Pancreas (tissue), 10 donors: ENCODE measurements around the gene APOBEC3A. TPM values are rescaled to one million over a fixed set of nuclear protein-coding genes. Genes with fewer than 3 reads are reported as not detected.
"Not testable (repeated sequence)": the region's sequence is repeated elsewhere in the genome, so short reads cannot be mapped to it uniquely, and the experiment has no call there.

ENCODE experiments used
- ATAC-seq, 4 donors: fragments of 200-7000 bp; cut with Tn5 transposase; one replicate each; pipeline versions ENCODE4 v1.8.0 to v1.9.1; 2020; ENCODE audit warnings: mild to moderate bottlenecking in 4 of 4, moderate library complexity in 4 of 4
- DNase-seq, 6 donors: peaks; one replicate each; pipeline ENCODE4 v3.0.0-alpha.2; 2020
- FAIRE-seq: peaks from 2 replicates; lab custom pipeline; 2012; peaks lifted over from hg19 to GRCh38; lab: Jason Lieb, UNC
- H3K27ac ChIP-seq, 4 donors: fragments of 200-600 bp; sonication (generic); 1 replicate in 3 of 4; 2 replicates in 1 of 4; pipeline versions ENCODE4 v1.5.0 to v1.8.0; 2020
- H3K27me3 ChIP-seq, 4 donors: fragments of 200-600 bp; one replicate each; pipeline ENCODE4 v1.8.0; 2021
- H3K36me3 ChIP-seq, 3 donors: fragments of 200-600 bp; sonication (generic) in 1 of 3; one replicate each; pipeline versions ENCODE4 v1.5.0 to v1.8.0; 2020 to 2021
- H3K4me1 ChIP-seq, 3 donors: fragments of 200-600 bp; one replicate each; pipeline ENCODE4 v1.8.0; 2021
- H3K4me3 ChIP-seq, 4 donors: fragments of 200-600 bp; sonication (generic) in 2 of 4; one replicate each; pipeline versions ENCODE4 v1.5.0 to v1.8.0; 2020 to 2021
- H3K9me3 ChIP-seq, 4 donors: fragments of 200-600 bp; one replicate each; pipeline ENCODE4 v1.8.0; 2021
- WGBS, 2 donors: extraction: QIAGEN DNeasy Blood & Tissue Kit; methylation state at CpG; one replicate each; pipeline ENCODE4 v1.1.7; 2013; 5-methylcytosine and 5-hydroxymethylcytosine counted together
- intact Hi-C, 3 donors: fragments of 100-400 bp; cut with DNase I; formaldehyde crosslinking; loops; one replicate each; pipeline versions ENCODE4 v1.11.1 to v1.14.2; 2022
- polyA plus RNA-seq, 2 donors: library from polyadenylated mRNA; stranded (reverse); fragments of 200-250 nt; gene quantifications; one replicate each; pipeline ENCODE4 v1.2.3, GENCODE V29; 2013
- total RNA-seq, 6 donors: library from RNA; stranded (reverse); fragmentation: NEBNext Ultra II Directional in 4 of 6; extraction: Animal tissue kit (Norgen Biotek cat#: 25700) in 4 of 6; gene quantifications; one replicate each; pipeline versions ENCODE4 v1.2.1 to v1.2.4, GENCODE V29; 2021 to 2023
- TF ChIP-seq, protein P1 (sequence below), 4 donors: fragments of 200-600 bp; sonication (generic) in 3 of 4; IDR thresholded peaks; one replicate each; pipeline versions ENCODE4 v1.5.0 to v1.8.0; 2021; ENCODE audit warnings: antibody characterized with exemption in 4 of 4
- donor health status: healthy with polysubstance abuse.
- donor health status: DM: no; HTN: no; CAD: no; lungs with moderate emphysema.
- donor health status: DM: no; HTN: no; CAD: no.
- donor health status: control.
- donor health status: control.
- donor health status: Bipolar disorder and iron deficiency.
- donor health status: DM: yes; HTN: yes; CAD: no.
- donor health status: DM: no; HTN: no; CAD: no.
- donor health status: DM: no; HTN: no; CAD: no.
- donor health status: DM: yes; HTN: yes; CAD: no.

APOBEC3A gene
- total and polyA plus RNA-seq, 8 donors: 0.07 to 1.1 (median 0.46) TPM; not detected in 2

DNA sequence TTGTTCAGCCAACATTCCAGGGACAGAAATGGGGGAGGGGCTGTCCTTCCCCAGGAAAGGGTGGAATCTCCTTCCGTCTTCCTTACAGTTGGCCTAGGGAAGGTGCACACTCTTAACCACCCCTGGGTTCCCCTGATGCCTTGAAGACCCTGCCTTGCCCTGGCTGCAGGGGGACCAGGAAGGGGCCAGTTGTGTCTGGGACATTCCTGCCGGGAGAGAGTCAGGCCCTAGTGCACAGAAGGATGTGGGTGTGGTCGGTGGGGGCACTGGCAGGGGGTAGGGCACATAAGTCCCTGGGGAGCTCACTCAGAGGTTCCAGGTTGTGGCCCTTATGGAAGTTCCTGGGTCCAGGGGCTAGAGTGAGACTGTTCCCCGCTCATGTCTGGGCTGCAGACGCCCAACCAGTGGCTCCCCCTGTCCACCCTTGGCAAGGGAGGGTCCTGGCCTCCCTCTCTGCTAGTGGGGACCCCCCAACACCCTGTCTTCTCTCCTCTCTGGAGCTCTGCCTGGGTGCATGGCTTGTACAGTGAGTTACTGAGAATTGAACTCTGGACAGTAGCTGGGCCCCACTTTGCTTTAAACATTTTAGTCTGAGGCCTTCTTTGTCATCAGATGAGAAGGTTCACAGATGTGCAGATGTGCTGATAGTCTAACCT is 2.0 kb upstream of the APOBEC3A start:
- Histone ChIP-seq H3K9me3 (no peaks in the 10 kb centered on the region), H3K4me3 (no peak overlapping the region), H3K4me1 (peaks cover 6 to 9% (median 7%) of the 10 kb centered on the region in 3 donors), H3K27me3 (no peaks in the 10 kb centered on the region), H3K27ac (no peak overlapping the region), H3K36me3 (no peaks in the 10 kb centered on the region)
- 56% methylated on average over 5 of the region's 5 CpGs for WGBS, 2 donors
- ATAC-seq (peak in 1 of 4 donors; percentile 17), FAIRE-seq (no peak), DNase-seq (no peak)
- intact Hi-C loops: no loop called here
- TF ChIP-seq, protein P1, sequence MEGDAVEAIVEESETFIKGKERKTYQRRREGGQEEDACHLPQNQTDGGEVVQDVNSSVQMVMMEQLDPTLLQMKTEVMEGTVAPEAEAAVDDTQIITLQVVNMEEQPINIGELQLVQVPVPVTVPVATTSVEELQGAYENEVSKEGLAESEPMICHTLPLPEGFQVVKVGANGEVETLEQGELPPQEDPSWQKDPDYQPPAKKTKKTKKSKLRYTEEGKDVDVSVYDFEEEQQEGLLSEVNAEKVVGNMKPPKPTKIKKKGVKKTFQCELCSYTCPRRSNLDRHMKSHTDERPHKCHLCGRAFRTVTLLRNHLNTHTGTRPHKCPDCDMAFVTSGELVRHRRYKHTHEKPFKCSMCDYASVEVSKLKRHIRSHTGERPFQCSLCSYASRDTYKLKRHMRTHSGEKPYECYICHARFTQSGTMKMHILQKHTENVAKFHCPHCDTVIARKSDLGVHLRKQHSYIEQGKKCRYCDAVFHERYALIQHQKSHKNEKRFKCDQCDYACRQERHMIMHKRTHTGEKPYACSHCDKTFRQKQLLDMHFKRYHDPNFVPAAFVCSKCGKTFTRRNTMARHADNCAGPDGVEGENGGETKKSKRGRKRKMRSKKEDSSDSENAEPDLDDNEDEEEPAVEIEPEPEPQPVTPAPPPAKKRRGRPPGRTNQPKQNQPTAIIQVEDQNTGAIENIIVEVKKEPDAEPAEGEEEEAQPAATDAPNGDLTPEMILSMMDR (IDR thresholded peaks at IDR 0.05): no peak

DNA sequence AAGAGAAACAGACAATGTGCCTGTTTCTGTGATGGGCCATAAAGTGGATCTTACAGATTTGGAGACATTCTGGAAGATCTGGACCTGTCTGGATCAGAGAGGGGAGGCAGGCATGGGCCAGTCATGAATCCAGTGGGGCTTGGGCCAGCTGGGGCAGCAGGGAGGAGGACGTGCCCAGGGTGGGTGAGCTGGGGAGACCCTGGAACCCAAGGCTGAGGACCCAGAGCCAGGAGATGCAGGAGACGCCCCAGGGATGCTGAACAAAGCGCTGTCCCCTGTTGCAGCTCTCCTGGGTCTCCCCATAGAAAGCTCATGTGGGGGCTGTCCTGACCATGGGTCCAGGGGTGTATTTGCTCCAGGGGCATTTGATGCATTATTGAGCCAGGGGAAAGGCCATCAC is 1.5 kb upstream of the APOBEC3A start:
- intact Hi-C loops: no loop called here
- 95 to 100% methylated on average over 3 of the region's 3 CpGs for WGBS, 2 donors
- Histone ChIP-seq H3K4me3 (no peak overlapping the region), H3K9me3 (no peaks in the 10 kb centered on the region), H3K27ac (no peak overlapping the region), H3K36me3 (no peaks in the 10 kb centered on the region), H3K4me1 (peaks cover 6 to 9% (median 7%) of the 10 kb centered on the region in 3 donors), H3K27me3 (no peaks in the 10 kb centered on the region)
- ATAC-seq: no peak
- DNase-seq: no peak
- FAIRE-seq: no peak
- TF ChIP-seq, protein P1 (IDR thresholded peaks at IDR 0.05): no peak

DNA sequence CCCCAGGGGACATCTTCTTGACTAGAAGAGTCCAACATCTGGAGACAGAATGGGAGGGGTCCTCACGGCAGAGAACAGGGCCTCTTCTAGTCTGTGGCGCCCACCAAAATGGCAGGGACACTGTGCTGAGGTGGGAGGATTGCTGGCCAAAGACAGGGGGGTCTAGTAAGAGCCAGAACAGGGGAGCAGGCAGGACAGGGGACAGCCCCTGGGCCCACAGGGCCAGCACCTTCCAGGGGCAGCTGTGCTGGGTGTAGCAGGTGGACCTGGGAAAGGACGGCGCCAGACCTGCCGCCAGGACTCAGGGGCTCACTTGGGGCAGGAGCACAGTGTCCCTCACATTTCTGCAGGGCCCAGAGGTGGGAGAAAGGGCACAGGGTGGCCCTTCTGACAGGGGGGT is 858 bp upstream of the APOBEC3A start:
- WGBS, 2 donors: 87 to 88% methylated on average over 5 of the region's 5 CpGs
- Histone ChIP-seq H3K27ac (no peak overlapping the region), H3K4me3 (no peak overlapping the region), H3K36me3 (no peaks in the 10 kb centered on the region), H3K9me3 (no peaks in the 10 kb centered on the region), H3K27me3 (no peaks in the 10 kb centered on the region), H3K4me1 (peaks cover 6 to 9% (median 7%) of the 10 kb centered on the region in 3 donors)
- TF ChIP-seq, protein P1 (IDR thresholded peaks at IDR 0.05): no peak
- DNase-seq (no peak), FAIRE-seq (no peak), ATAC-seq (no peak)
- intact Hi-C loops: no loop called here

DNA sequence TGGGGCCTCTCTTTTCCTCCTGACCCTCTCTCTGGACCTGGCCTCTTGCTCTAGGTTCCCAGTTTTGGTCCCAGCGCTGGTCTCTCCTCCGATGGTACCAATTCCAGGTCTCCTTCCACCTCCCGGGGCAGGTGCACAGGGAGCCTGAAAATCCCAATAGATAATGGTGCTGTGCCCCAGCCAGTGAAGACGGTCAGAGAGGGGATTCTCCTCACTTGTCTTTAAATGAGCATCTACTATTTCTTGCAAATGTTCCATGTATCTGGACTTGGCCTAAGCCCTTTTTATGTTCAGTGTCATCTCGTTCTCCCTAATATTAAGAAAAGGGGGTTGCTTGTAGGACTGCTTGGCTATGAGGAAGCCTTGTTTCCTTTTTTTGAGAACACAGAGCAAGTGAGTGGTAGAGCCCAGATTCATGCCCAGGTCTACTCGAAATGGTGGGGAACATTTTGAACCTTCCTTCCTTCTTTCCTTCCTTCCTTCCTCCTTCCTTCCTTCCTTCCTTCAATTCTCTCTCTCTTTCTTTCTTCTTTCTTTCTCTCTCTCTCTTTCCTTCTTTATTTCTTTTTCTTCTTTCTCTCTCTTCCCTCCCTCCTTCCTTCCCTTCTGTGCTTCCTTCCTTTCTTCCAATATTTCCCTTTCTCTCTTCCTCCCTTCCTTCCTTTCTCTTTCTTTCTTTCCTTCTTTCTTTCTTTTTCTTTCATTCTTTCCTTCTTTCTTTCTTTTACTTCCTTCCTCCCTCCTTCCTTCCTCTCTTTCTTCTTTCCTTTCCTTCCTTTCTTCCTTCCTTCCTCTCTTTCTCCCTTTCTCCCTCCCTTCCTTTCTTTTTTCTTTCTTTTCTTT is 620 bp downstream of the APOBEC3A start:
- 86 to 89% methylated on average over 6 of the region's 6 CpGs for WGBS, 2 donors
- Histone ChIP-seq H3K4me1 (peaks cover 6 to 9% (median 7%) of the 10 kb centered on the region in 3 donors), H3K27ac (no peak overlapping the region), H3K36me3 (no peaks in the 10 kb centered on the region), H3K27me3 (no peaks in the 10 kb centered on the region), H3K4me3 (no peak overlapping the region), H3K9me3 (no peaks in the 10 kb centered on the region)
- FAIRE-seq (no peak), DNase-seq (no peak), ATAC-seq (no peak)
- intact Hi-C loops: no loop called here
- TF ChIP-seq, protein P1 (IDR thresholded peaks at IDR 0.05): no peak

DNA sequence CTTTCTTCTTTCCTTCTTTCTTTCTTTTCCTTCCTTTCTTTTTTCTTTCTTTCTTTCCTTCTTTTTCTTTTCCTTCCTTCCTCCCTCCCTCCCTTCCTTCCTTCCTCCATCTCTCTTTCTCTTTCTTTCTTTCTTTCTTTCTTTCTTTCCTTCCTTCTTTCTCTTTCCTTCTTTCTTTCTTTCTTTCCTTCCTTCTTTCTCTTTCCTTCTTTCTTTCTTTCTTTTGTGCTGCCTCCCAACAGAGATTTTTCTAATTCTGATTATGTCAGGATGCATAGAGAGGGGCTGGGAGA is 1.2 kb downstream of the APOBEC3A start:
- H3K9me3 ChIP-seq, H3K36me3 ChIP-seq, H3K4me1 ChIP-seq, DNase-seq, H3K27me3 ChIP-seq, H3K4me3 ChIP-seq, H3K27ac ChIP-seq, intact Hi-C loops, FAIRE-seq, ATAC-seq: not testable (repeated sequence)
